Mesenchymal stem cell (in vitro differentiated cells and primary cell): ENCODE measurements around the gene GPATCH2.

Experiments used
- DNase-seq: peaks from one replicate; pipeline ENCODE4 v3.0.0-alpha.2; 2013
- H2AFZ ChIP-seq: one replicate; pipeline ENCODE4 v1.6.1; 2013; ENCODE audit warnings: low read depth, mild to moderate bottlenecking, control low read depth, inconsistent platforms, low read length, moderate library complexity
- H2AK5ac ChIP-seq: 2 replicates; pipeline ENCODE4 v1.6.1; 2013; ENCODE audit warnings: low read length, moderate library complexity, mild to moderate bottlenecking, inconsistent platforms; ENCODE audit not compliant: severe bottlenecking
- H2BK120ac ChIP-seq: one replicate; pipeline ENCODE4 v1.6.1; 2013; ENCODE audit warnings: low read depth, mild to moderate bottlenecking, inconsistent platforms, low read length, moderate library complexity
- H2BK12ac ChIP-seq, 2 experiments: one replicate each; pipeline ENCODE4 v1.6.1; 2013; ENCODE audit warnings: inconsistent platforms in 2 of 2, low read length in 2 of 2, mild to moderate bottlenecking in 2 of 2, moderate library complexity in 2 of 2, control low read depth in 1 of 2
- H2BK15ac ChIP-seq: one replicate; pipeline ENCODE4 v1.6.1; 2013; ENCODE audit warnings: mild to moderate bottlenecking, low read depth, inconsistent platforms; ENCODE audit not compliant: poor library complexity, severe bottlenecking
- H2BK5ac ChIP-seq: 2 replicates; pipeline ENCODE4 v1.6.1; 2013; ENCODE audit warnings: low read depth, mild to moderate bottlenecking, low read length, control low read depth, inconsistent platforms; ENCODE audit not compliant: poor library complexity, severe bottlenecking
- H3K14ac ChIP-seq, 2 experiments: one replicate each; pipeline ENCODE4 v1.6.1; 2013; ENCODE audit warnings: inconsistent platforms in 2 of 2, low read length in 2 of 2, control low read depth in 1 of 2, mild to moderate bottlenecking in 1 of 2, moderate library complexity in 1 of 2
- H3K18ac ChIP-seq, 2 experiments: one replicate each; pipeline ENCODE4 v1.6.1; 2013; ENCODE audit warnings: inconsistent platforms in 2 of 2, low read length in 2 of 2, control low read depth in 1 of 2, low read depth in 1 of 2, mild to moderate bottlenecking in 1 of 2
- H3K23ac ChIP-seq, 2 experiments: one replicate each; pipeline ENCODE4 v1.6.1; 2013; ENCODE audit warnings: inconsistent platforms in 2 of 2, low read length in 2 of 2, mild to moderate bottlenecking in 2 of 2, moderate library complexity in 2 of 2, control low read depth in 1 of 2
- H3K27ac ChIP-seq: 2 replicates; pipeline ENCODE4 v1.5.1; 2013; ENCODE audit warnings: mild to moderate bottlenecking, moderate library complexity, low read length, control low read depth, inconsistent platforms; ENCODE audit not compliant: poor library complexity, severe bottlenecking
- H3K27me3 ChIP-seq, 2 experiments: 2 replicates each; pipeline versions ENCODE4 v1.6.1 to v1.7.0; 2013; ENCODE audit warnings: low read length in 2 of 2, mild to moderate bottlenecking in 2 of 2, moderate library complexity in 2 of 2, control low read depth in 1 of 2, inconsistent platforms in 1 of 2; ENCODE audit not compliant: control insufficient read depth in 1 of 2, insufficient read depth in 1 of 2
- H3K36me3 ChIP-seq, 2 experiments: 2 replicates each; pipeline versions ENCODE4 v1.6.1 to v1.7.0; 2013; ENCODE audit warnings: low read length in 2 of 2, control low read depth in 1 of 2, inconsistent platforms in 1 of 2, low read depth in 1 of 2, mild to moderate bottlenecking in 1 of 2; ENCODE audit not compliant: insufficient read depth in 2 of 2, control insufficient read depth in 1 of 2
- H3K4ac ChIP-seq, 2 experiments: one replicate each; pipeline ENCODE4 v1.6.1; 2013; ENCODE audit warnings: inconsistent platforms in 2 of 2, low read length in 2 of 2, mild to moderate bottlenecking in 2 of 2, moderate library complexity in 2 of 2, control low read depth in 1 of 2, low read depth in 1 of 2
- H3K4me1 ChIP-seq: 2 replicates; pipeline ENCODE4 v1.6.1; 2013; ENCODE audit warnings: low read depth, low read length, control low read depth; ENCODE audit not compliant: control insufficient read depth, insufficient read depth
- H3K4me2 ChIP-seq: 2 replicates; pipeline ENCODE4 v1.6.1; 2013; ENCODE audit warnings: low read length, mild to moderate bottlenecking, inconsistent platforms; ENCODE audit not compliant: poor library complexity, severe bottlenecking
- H3K4me3 ChIP-seq, 2 experiments: 2 replicates each; pipeline versions ENCODE4 v1.5.1 to v1.7.0; 2013; ENCODE audit warnings: low read length in 2 of 2, mild to moderate bottlenecking in 2 of 2, control low read depth in 1 of 2, low read depth in 1 of 2; ENCODE audit not compliant: insufficient read depth in 1 of 2
- H3K79me1 ChIP-seq: replicated peaks from 2 replicates; pipeline ENCODE4 v1.6.1; 2013; ENCODE audit warnings: mild to moderate bottlenecking, control low read depth, low read length, inconsistent platforms; ENCODE audit not compliant: poor library complexity, severe bottlenecking
- H3K9ac ChIP-seq: 2 replicates; pipeline ENCODE4 v1.7.0; 2013; ENCODE audit warnings: mild to moderate bottlenecking, low read length, moderate library complexity
- H3K9me3 ChIP-seq: 2 replicates; pipeline ENCODE4 v1.7.0; 2013; ENCODE audit warnings: mild to moderate bottlenecking, low read length; ENCODE audit not compliant: control insufficient read depth
- H4K8ac ChIP-seq: one replicate; pipeline ENCODE4 v1.6.1; 2013; ENCODE audit warnings: inconsistent platforms, mild to moderate bottlenecking, low read length, moderate library complexity
- H4K91ac ChIP-seq: one replicate; pipeline ENCODE4 v1.6.1; 2013; ENCODE audit warnings: mild to moderate bottlenecking, low read length, inconsistent platforms
- WGBS: methylation state at CpG from one replicate; pipeline ENCODE4 v1.1.7; 2013; ENCODE audit warnings: mixed read lengths; 5-methylcytosine and 5-hydroxymethylcytosine counted together

The GPATCH2 gene

GRCh38 chr1:217564207-217564606 is 66.7 kb downstream of the GPATCH2 start:
- Histone ChIP-seq H3K4me3 (no peak overlapping the region), H3K4me1 (peaks cover 3% of the 10 kb centered on the region), H3K4ac (no peak overlapping the region), H4K91ac (no peak overlapping the region), H2AK5ac (peak overlapping the region; percentile 75), H3K9me3 (no peaks in the 10 kb centered on the region), H3K27me3 (no peaks in the 10 kb centered on the region), H3K27ac (no peak overlapping the region), H3K18ac (no peak overlapping the region), H3K79me1 (peaks cover 2% of the 10 kb centered on the region), H2BK120ac (no peak overlapping the region), H3K23ac (no peak overlapping the region), H2AFZ (no peak overlapping the region), H3K14ac (no peak overlapping the region), H3K4me2 (no peak overlapping the region), H2BK5ac (no peak overlapping the region), H4K8ac (no peak overlapping the region), H2BK15ac (no peak overlapping the region), H3K36me3 (peaks cover 0 to 9% of the 10 kb centered on the region in 2 experiments), H3K9ac (no peak overlapping the region), H2BK12ac (no peak overlapping the region)
- no peak for DNase-seq
- 98% methylated on average over 6 of the region's 6 CpGs for WGBS

- no peak overlapping the region for H3K14ac ChIP-seq
- H3K4me2 ChIP-seq = no peak overlapping the region
- DNase-seq = no peak
- H2AFZ ChIP-seq = no peak overlapping the region
- no peak overlapping the region for H3K23ac ChIP-seq
- no peak overlapping the region for H3K18ac ChIP-seq
- H2AK5ac ChIP-seq = no peak overlapping the region
- peaks cover 2% of the 10 kb centered on the region for H3K79me1 ChIP-seq
- no peak overlapping the region for H3K4ac ChIP-seq
- H3K9me3 ChIP-seq = no peaks in the 10 kb centered on the region
- H3K27ac ChIP-seq = peak overlapping the region; percentile 91
- peaks cover 0 to 9% of the 10 kb centered on the region in 2 experiments for H3K36me3 ChIP-seq
- H3K4me1 ChIP-seq = peaks cover 3% of the 10 kb centered on the region
- no peak overlapping the region for H2BK120ac ChIP-seq
- no peak overlapping the region for H2BK15ac ChIP-seq
- no peak overlapping the region for H3K4me3 ChIP-seq
- no peak overlapping the region for H4K8ac ChIP-seq
- H3K27me3 ChIP-seq = no peaks in the 10 kb centered on the region
- H4K91ac ChIP-seq = no peak overlapping the region
- H2BK12ac ChIP-seq = no peak overlapping the region
- H2BK5ac ChIP-seq = no peak overlapping the region
- peak overlapping the region; percentile 1 for H3K9ac ChIP-seq
Measured at GRCh38 chr1:217563179-217563578, 67.7 kb downstream of the GPATCH2 start.

GRCh38 chr1:217562229-217562878 is 68.5 kb downstream of the GPATCH2 start:
- peak overlapping the region; percentile 88 for H3K27ac ChIP-seq
- H2BK5ac ChIP-seq = peak overlapping the region; percentile 84
- H2AK5ac ChIP-seq = peak overlapping the region; percentile 64
- no peaks in the 10 kb centered on the region for H3K27me3 ChIP-seq
- peak; percentile 79 for DNase-seq
- no peaks in the 10 kb centered on the region for H3K9me3 ChIP-seq
- H3K79me1 ChIP-seq = peaks cover 2% of the 10 kb centered on the region
- H2BK120ac ChIP-seq = no peak overlapping the region
- no peak overlapping the region for H2BK12ac ChIP-seq
- no peak overlapping the region for H3K14ac ChIP-seq
- no peak overlapping the region for H2BK15ac ChIP-seq
- peaks cover 0 to 9% of the 10 kb centered on the region in 2 experiments for H3K36me3 ChIP-seq
- no peak overlapping the region for H3K4me2 ChIP-seq
- no peak overlapping the region for H3K4ac ChIP-seq
- WGBS = 30% methylated on average over 3 of the region's 4 CpGs
- H3K9ac ChIP-seq = peak overlapping the region; percentile 1
- H4K8ac ChIP-seq = no peak overlapping the region
- peaks cover 3% of the 10 kb centered on the region for H3K4me1 ChIP-seq
- no peak overlapping the region for H4K91ac ChIP-seq
- no peak overlapping the region for H3K23ac ChIP-seq
- H3K4me3 ChIP-seq = no peak overlapping the region
- no peak overlapping the region for H2AFZ ChIP-seq
- H3K18ac ChIP-seq = no peak overlapping the region

GRCh38 chr1:217561446-217561845 is 69.4 kb downstream of the GPATCH2 start:
- Histone ChIP-seq H2BK120ac (no peak overlapping the region), H3K27me3 (no peaks in the 10 kb centered on the region), H3K9ac (no peak overlapping the region), H3K9me3 (no peaks in the 10 kb centered on the region), H2AK5ac (peak overlapping the region; percentile 6), H3K79me1 (peaks cover 2% of the 10 kb centered on the region), H4K91ac (no peak overlapping the region), H3K23ac (no peak overlapping the region), H3K27ac (peak overlapping the region; percentile 88), H4K8ac (no peak overlapping the region), H2BK5ac (no peak overlapping the region), H3K18ac (peak overlapping the region in 1 of 2 experiments; percentile 21), H3K4ac (no peak overlapping the region), H2BK12ac (no peak overlapping the region), H3K14ac (peak overlapping the region in 1 of 2 experiments; percentile 75), H3K4me2 (no peak overlapping the region), H3K4me1 (peaks cover 3% of the 10 kb centered on the region), H2AFZ (no peak overlapping the region), H3K36me3 (peaks cover 0 to 9% of the 10 kb centered on the region in 2 experiments), H3K4me3 (no peak overlapping the region), H2BK15ac (no peak overlapping the region)
- WGBS = 100% methylated on average over 3 of the region's 4 CpGs
- DNase-seq = no peak
